Spleen (tissue), 11 donors: Measurements from ENCODE around the gene RBMS3. TPM values are rescaled to one million over a fixed set of nuclear protein-coding genes. Genes with fewer than 3 reads are reported as not detected.

Experiments
- DNase-seq: peaks from one replicate; pipeline ENCODE4 v3.0.0-alpha.2; 2020
- H3K27ac ChIP-seq, 8 donors: fragments of 200-600 bp; sonication (generic) in 7 of 8; 1 replicate in 4 of 8; 2 replicates in 4 of 8; pipeline versions ENCODE4 v1.5.0 to v1.8.0; 2016 to 2021; ENCODE audit warnings: inconsistent platforms in 4 of 8, mild to moderate bottlenecking in 4 of 8, moderate library complexity in 1 of 8
- H3K27me3 ChIP-seq, 7 donors: fragments of 200-600 bp; sonication (generic) in 6 of 7; replicated peaks in 1 of 7; 1 replicate in 4 of 7; 2 replicates in 3 of 7; pipeline versions ENCODE4 v1.5.0 to v1.8.0; 2016 to 2021; ENCODE audit warnings: inconsistent platforms in 3 of 7, mild to moderate bottlenecking in 1 of 7
- H3K36me3 ChIP-seq, 6 donors: fragments of 200-600 bp; sonication (generic) in 5 of 6; 1 replicate in 4 of 6; 2 replicates in 2 of 6; pipeline versions ENCODE4 v1.5.0 to v1.8.0; 2016 to 2021; ENCODE audit warnings: inconsistent platforms in 2 of 6
- H3K4me1 ChIP-seq, 6 donors: fragments of 200-600 bp; sonication (generic) in 5 of 6; 1 replicate in 3 of 6; 2 replicates in 3 of 6; pipeline versions ENCODE4 v1.5.0 to v1.8.0; 2016 to 2021; ENCODE audit warnings: inconsistent platforms in 3 of 6
- H3K4me3 ChIP-seq, 8 donors: fragments of 200-600 bp; sonication (generic) in 7 of 8; 1 replicate in 4 of 8; 2 replicates in 4 of 8; pipeline versions ENCODE4 v1.5.0 to v1.8.0; 2016 to 2021; ENCODE audit warnings: inconsistent platforms in 4 of 8, mild to moderate bottlenecking in 4 of 8, moderate library complexity in 2 of 8
- H3K9me3 ChIP-seq, 8 donors: fragments of 200-600 bp; sonication (generic) in 7 of 8; 1 replicate in 4 of 8; 2 replicates in 4 of 8; pipeline versions ENCODE4 v1.5.0 to v1.8.0; 2016 to 2021; ENCODE audit warnings: inconsistent platforms in 4 of 8
- POLR2A ChIP-seq, 3 donors: fragments of 450-650 bp; IDR thresholded peaks; one replicate each; pipeline ENCODE4 v1.5.1; 2017; ENCODE audit warnings: antibody characterized with exemption in 3 of 3, mild to moderate bottlenecking in 1 of 3
- POLR2AphosphoS5 ChIP-seq, 3 donors: sonication (generic); formaldehyde crosslinking; IDR thresholded peaks; one replicate each; pipeline ENCODE4 v1.5.1; 2017; ENCODE audit warnings: antibody characterized with exemption in 3 of 3
- WGBS, 5 donors: extraction: QIAGEN DNeasy Blood & Tissue Kit in 3 of 5; methylation state at CpG; one replicate each; pipeline versions ENCODE4 v1.1.5 to v1.1.7; 2013 to 2018; 5-methylcytosine and 5-hydroxymethylcytosine counted together
- intact Hi-C: fragments of 100-400 bp; cut with DNase I; formaldehyde crosslinking; loops from one replicate; pipeline ENCODE4 v1.15.0; 2023; ENCODE audit warnings: low total_unique reads
- polyA plus RNA-seq, 3 donors: library from polyadenylated mRNA; stranded (reverse); fragments of 200-250 nt; gene quantifications; one replicate each; pipeline ENCODE4 v1.2.1, GENCODE V29; 2013
- total RNA-seq, 7 donors: library from RNA; depleted of rRNA in 3 of 7; stranded (reverse); fragments of >200 nt in 3 of 7; fragmentation: NEBNext Ultra II Directional in 4 of 7; extraction: Animal tissue kit (Norgen Biotek cat#: 25700) in 4 of 7; gene quantifications; one replicate each; pipeline versions ENCODE4 v1.1.0 to v1.2.1, GENCODE V29; 2016 to 2021
- TF ChIP-seq, protein P1 (sequence below), 11 experiments: fragments of 200-600 bp in 7 of 11; fragments of 450-650 bp in 4 of 11; sonication (generic) in 4 of 11; IDR thresholded peaks in 8 of 11; conservative IDR thresholded peaks in 3 of 11; 1 replicate in 7 of 11; 2 replicates in 4 of 11; pipeline versions ENCODE4 v1.4.0 to v1.8.0; 2016 to 2021; ENCODE audit warnings: antibody characterized with exemption in 11 of 11, inconsistent platforms in 4 of 11, mild to moderate bottlenecking in 1 of 11
- donor health status: healthy with polysubstance abuse.
- donor health status: DM: no; HTN: no; CAD: no; lungs with moderate emphysema.
- donor health status: DM: no; HTN: no; CAD: no.
- donor health status: Bipolar disorder and iron deficiency.
- donor health status: healthy.
- donor health status: DM: no; HTN: no; CAD: no.
- donor health status: DM: yes; HTN: yes; CAD: no.

The RBMS3 gene
- total and polyA plus RNA-seq, 10 donors, result 2.6 to 81.9 (median 52.5) TPM

DNA sequence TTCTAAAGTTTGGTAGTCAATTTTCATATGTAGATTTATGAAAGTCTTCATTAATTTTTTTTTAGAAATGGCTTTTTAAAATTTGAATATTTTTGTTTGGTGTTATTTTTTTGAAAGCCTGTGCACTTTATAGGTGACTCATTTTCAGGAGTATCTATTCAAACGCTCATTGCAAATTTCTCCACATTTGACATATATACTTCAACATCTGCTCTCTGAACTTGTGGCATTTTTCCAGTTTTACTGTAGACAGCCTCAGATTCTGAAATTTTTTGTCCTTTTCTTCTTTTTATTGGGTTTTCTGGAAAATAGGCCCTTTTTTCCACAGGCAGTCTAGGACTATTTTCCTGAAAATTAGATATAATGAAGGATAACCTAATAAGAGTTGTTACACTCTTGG lies 396.6 kb downstream of the RBMS3 start:
- Histone ChIP-seq H3K27me3 (no peaks in the 10 kb centered on the region), H3K4me3 (no peak overlapping the region), H3K9me3 (peaks cover 0 to 16% (median 9%) of the 10 kb centered on the region in 8 donors), H3K36me3 (no peaks in the 10 kb centered on the region), H3K27ac (no peak overlapping the region), H3K4me1 (no peaks in the 10 kb centered on the region)
- intact Hi-C loops, result no loop called here
- WGBS, 5 donors, result 77 to 97% (median 86%) methylated on average over 1 of the region's 1 CpG
- DNase-seq, result no peak
- no peak for TF ChIP-seq POLR2AphosphoS5 (IDR thresholded peaks at IDR 0.05)
- no peak for TF ChIP-seq POLR2A (IDR thresholded peaks at IDR 0.05)
- TF ChIP-seq, protein P1, sequence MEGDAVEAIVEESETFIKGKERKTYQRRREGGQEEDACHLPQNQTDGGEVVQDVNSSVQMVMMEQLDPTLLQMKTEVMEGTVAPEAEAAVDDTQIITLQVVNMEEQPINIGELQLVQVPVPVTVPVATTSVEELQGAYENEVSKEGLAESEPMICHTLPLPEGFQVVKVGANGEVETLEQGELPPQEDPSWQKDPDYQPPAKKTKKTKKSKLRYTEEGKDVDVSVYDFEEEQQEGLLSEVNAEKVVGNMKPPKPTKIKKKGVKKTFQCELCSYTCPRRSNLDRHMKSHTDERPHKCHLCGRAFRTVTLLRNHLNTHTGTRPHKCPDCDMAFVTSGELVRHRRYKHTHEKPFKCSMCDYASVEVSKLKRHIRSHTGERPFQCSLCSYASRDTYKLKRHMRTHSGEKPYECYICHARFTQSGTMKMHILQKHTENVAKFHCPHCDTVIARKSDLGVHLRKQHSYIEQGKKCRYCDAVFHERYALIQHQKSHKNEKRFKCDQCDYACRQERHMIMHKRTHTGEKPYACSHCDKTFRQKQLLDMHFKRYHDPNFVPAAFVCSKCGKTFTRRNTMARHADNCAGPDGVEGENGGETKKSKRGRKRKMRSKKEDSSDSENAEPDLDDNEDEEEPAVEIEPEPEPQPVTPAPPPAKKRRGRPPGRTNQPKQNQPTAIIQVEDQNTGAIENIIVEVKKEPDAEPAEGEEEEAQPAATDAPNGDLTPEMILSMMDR (IDR thresholded peaks at IDR 0.05 in 8 of 11, conservative IDR thresholded peaks at IDR 0.05 in 3 of 11), result no peak

- H3K27ac ChIP-seq, result no peak overlapping the region
- no peaks in the 10 kb centered on the region for H3K36me3 ChIP-seq
- DNase-seq, result no peak
- intact Hi-C loops, result no loop called here
- no peaks in the 10 kb centered on the region for H3K4me1 ChIP-seq
- no peak for TF ChIP-seq POLR2A (IDR thresholded peaks at IDR 0.05)
- TF ChIP-seq, protein P1 (IDR thresholded peaks at IDR 0.05 in 8 of 11, conservative IDR thresholded peaks at IDR 0.05 in 3 of 11), result no peak
- no peak for TF ChIP-seq POLR2AphosphoS5 (IDR thresholded peaks at IDR 0.05)
- H3K27me3 ChIP-seq, result no peaks in the 10 kb centered on the region
- WGBS, 5 donors, result 70 to 82% (median 78%) methylated on average over 4 of the region's 4 CpGs
- peaks cover 0 to 13% (median 9%) of the 10 kb centered on the region in 8 donors for H3K9me3 ChIP-seq
- H3K4me3 ChIP-seq, result no peak overlapping the region
Observed at GRCh38 chr3:29679944-29680343, 399.1 kb downstream of the RBMS3 start.

DNA sequence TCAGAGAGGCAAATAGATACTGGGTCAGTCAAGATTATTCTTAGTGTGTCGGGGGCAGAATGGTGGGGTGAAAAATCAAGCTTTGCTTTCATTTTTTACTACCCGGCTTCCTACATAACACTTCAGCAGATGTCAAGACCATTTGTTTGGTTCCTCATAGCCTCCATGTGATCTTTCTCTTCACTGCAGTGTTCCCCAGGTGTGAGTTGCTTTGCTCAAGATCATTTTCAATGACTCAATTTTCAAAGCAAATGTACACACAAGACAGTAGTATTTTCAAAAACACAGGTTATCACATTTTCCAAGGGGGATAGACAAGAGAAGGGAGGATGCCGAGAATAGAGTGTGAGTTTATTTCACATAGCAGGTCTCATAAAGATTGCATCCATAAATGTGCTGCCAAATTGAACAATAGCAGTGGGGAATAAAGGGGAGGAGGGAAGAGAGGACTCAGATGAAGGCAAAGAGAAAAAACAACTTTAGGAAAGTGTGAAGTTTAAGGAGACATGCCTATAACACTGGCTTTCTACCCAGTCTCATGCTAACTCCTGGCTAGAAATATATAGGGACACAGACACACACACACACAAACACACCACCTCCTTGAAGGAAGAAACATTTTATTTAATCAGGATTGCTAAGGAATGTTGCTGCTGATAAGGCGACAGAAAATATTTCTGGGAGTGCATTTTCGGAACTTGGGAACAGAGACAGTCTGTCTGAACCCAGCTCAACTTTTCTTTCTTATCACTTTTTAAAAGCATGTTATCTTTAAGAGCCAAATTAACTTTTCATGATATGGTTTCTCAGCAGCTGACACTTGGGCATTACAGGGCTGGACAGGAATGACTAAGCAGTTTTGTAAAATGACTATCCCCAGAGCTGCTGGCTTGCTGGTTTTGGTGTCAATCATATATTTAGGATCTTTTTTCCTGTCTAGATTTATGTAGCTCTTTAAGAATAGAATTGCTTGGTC lies 402.4 kb downstream of the RBMS3 start:
- Histone ChIP-seq H3K27me3 (no peaks in the 10 kb centered on the region), H3K4me1 (peaks cover 0 to 7% (median 0%) of the 10 kb centered on the region in 6 donors), H3K4me3 (no peak overlapping the region), H3K27ac (peak overlapping the region in 5 of 8 donors; percentile 4 to 47 (median 17)), H3K36me3 (no peaks in the 10 kb centered on the region), H3K9me3 (no peaks in the 10 kb centered on the region)
- no peak for DNase-seq
- intact Hi-C loops, result no loop called here
- WGBS, 5 donors, result 55 to 77% (median 60%) methylated on average over 5 of the region's 5 CpGs
- TF ChIP-seq, protein P1 (IDR thresholded peaks at IDR 0.05 in 8 of 11, conservative IDR thresholded peaks at IDR 0.05 in 3 of 11), result no peak
- TF ChIP-seq POLR2AphosphoS5 (IDR thresholded peaks at IDR 0.05) (no peak), POLR2A (IDR thresholded peaks at IDR 0.05) (no peak)

DNA sequence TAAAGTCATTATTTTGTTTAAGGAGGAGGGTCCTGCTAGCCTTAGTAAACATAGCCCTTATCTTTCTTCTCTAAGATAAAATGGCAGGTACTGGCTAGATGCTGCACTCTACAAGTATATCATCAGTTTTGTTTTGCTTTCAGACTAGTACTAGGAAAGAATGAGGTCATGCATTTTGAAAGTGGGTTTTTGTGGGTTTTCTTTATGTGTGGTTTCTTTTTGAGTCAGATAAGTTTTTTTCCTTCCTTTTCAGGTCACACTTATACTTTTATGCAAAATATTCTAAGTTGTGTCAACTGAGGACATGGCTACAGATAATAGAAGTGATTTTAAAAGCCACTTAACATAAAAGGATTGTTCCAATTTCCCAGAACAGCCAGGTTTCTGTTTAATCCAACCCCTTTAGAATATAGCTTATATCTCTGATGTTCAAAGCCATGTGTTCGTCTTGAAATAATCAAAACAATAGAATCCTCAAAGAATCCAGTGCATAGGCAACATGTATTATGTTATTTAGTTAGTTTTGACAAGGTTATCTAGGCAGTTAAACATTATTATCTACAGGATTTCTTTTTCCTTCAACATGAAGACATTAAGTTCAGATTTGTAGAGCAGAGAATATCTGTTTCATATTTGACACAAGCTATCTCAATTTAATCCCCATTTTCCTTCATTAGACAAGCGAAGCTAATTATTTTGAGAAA lies 406.2 kb downstream of the RBMS3 start:
- no peak overlapping the region for H3K4me3 ChIP-seq
- H3K36me3 ChIP-seq, result no peaks in the 10 kb centered on the region
- intact Hi-C loops, result no loop called here
- no peaks in the 10 kb centered on the region for H3K27me3 ChIP-seq
- DNase-seq, result no peak
- 71 to 79% (median 73%) methylated on average over 2 of the region's 2 CpGs for WGBS, 5 donors
- H3K4me1 ChIP-seq, result peaks cover 0 to 7% (median 0%) of the 10 kb centered on the region in 6 donors
- H3K27ac ChIP-seq, result no peak overlapping the region
- TF ChIP-seq POLR2A (IDR thresholded peaks at IDR 0.05) (no peak), POLR2AphosphoS5 (IDR thresholded peaks at IDR 0.05) (no peak)
- TF ChIP-seq, protein P1 (IDR thresholded peaks at IDR 0.05 in 8 of 11, conservative IDR thresholded peaks at IDR 0.05 in 3 of 11), result no peak
- H3K9me3 ChIP-seq, result no peaks in the 10 kb centered on the region
